NCI-H146 (cell line): ENCODE measurements around the gene IFT122.
"Not testable (repeated sequence)": the region's sequence is repeated elsewhere in the genome, so short reads cannot be mapped to it uniquely, and the experiment has no call there.

ENCODE experiments used
- DNase-seq: peaks from one replicate; lab custom pipeline; 2025; lab: John Stamatoyannopoulos, UW

IFT122 gene

DNA sequence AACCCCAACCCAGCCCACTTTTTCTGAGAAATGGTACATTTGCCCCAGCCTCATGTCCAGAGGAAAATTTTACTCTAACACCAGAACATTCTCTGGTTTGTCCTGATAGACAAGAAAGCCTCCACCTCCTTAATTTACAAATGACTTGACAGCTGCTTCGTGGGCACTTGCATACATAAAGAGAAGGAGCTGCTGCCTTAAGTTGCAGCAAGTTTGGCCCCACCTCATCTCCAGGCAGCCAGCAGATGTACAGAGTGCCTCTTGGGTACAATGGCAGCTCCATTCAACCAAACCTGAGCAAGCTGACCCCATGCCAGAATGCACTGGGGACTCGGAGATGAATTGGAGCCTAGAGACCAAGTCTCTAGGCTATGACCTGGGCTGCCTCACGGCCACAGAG is 96.8 kb downstream of the IFT122 start:
- no peak for DNase-seq

DNA sequence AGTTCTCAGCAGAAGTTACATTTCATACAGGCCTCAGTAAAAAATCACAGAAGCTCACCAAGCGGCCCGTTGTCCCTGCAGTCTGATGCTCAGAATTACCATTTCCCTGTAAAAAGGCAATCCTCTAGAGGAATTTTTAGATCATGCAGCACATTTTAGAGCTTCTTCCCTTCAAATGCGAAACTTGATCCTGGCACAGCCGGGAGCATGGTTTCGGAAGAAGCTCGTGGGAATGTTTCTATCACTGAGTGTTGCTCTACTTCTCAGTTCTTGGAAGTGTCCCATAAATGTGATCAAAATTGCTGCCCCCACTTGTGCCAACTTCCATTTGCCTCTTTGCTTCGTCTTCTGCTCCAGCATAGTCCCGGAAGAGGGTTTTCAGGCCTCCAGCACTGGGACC is 99.2 kb downstream of the IFT122 start:
- no peak for DNase-seq

DNA sequence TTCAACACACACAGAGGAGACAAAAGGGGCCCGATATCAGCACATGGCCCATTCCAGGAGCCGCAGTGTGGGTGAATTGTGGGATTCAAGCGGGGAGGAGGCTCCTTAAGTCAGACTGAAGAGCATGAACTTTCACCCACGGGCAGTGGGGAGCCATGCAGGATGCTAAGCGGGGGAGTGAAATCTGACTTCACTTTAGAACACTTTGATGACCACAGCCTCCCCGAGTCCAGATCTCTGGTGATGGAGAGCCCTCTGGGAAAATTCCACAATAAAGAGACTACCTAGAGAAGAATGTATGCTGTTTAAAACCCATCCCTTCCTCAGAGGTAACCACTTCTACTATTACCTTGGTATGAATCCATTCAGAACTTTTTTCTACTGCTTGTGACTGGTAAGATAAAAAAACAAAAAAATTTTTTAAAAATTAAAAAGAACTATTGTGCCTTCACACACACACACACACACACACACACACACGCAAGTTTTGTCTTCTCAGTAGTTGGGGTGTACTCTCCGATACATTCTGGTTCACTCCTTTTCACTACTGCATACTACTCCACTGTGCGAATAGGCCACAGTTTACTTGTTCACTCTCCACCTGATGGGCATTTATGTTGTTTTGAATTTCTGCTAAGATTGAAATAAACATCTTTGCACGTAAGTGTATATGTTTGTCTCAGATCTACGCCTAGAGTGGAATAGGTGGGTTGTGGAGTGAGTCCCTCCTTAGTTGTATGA is 100.9 kb downstream of the IFT122 start:
- DNase-seq, result no peak

DNA sequence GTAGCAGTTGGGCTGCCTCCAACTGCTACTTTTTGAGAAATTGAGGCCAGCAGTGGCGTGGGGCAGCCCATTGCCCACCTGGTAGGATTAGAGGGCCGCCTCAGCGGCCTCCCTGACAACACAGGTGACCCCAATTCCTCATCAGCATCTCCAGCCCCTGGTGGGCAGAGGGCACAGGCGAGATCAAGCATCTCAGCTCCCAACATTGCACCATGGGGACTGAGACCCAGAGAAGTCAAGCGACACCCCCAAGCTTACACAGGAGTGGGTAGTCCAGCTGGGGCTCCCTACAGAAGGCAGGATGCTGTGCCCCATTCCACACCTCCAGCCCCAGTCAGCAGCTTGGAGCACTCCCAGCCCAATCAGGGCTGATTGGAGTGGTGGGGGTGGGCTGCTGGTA is 102.7 kb downstream of the IFT122 start:
- DNase-seq, result no peak

DNA sequence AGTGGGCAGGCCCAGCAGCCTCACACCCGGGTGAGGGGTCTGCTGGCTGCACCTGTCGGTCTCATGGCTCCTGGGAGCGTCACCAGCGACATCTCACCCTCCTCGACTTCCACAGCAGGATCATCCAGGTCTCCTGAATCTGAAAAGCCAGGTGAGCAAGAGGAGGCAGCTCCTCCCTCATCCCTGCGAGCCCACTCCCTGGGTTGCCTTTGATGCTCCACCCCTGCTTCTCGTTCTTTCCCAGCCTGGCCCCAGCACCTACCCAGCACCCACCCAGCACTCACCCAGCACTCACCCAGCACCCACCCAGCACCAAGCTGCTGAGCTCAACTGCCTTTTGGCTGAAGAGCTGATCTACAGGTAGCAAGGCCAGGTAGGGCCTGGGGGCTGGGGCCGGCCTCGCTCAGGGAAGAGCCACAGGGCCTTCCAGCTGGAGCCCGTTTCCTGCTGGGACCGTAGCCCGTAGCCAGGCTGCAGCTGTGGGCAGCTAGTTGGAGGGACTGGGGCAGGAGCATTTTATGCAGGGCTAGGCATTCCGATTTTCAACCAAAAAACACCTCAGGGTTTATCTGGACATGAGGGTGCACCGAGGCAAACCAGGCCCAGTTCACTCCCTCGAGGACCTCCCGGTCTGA is 103.2 kb downstream of the IFT122 start, which contains the start of gene H1-8:
Gene H1-8 (plus strand): TSS at position 20 of the 635 bp plus-strand sequence. CDS start 44 bp downstream, at position 64.
- DNase-seq, result no peak

DNA sequence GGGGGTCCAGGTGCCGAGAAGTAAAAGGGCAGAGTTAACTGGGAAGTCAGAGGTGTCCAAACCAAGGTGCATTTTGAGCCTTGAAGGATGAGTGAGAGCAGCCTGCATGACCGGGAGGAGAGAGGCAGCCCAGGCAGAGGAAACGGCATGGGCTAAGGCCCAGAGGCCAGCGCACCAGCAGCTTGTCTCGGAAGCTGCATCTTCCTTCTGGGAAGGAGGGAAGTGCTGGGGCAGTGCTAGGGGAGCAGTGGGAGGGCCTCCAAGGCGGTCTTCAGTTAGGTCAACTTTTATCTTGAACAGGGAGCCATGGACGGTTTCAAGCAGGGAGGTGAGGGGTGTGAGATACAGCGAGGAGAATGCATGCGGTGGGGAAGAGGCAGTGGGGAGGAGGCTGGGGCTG is 104.0 kb downstream of the IFT122 start:
- DNase-seq, result no peak

DNA sequence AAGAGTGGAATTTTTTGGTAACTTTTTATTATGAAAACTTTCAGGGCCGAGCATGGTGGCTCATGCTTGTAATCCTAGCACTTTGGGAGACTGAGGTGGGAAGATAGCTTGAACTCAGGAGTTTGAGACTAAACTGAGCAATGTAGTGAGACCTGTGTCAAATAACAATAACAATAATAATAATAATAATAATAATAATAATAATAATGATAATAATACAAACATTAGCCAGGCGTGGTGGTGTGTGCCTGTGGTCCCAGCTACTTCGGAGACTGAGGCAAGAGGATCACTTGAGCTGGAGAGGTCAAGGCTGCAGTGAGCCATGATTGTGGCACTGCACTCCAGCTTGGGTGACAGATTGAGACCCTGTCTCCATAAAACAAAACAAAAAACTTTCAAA is 105.9 kb downstream of the IFT122 start:
- DNase-seq, result not testable (repeated sequence)

DNA sequence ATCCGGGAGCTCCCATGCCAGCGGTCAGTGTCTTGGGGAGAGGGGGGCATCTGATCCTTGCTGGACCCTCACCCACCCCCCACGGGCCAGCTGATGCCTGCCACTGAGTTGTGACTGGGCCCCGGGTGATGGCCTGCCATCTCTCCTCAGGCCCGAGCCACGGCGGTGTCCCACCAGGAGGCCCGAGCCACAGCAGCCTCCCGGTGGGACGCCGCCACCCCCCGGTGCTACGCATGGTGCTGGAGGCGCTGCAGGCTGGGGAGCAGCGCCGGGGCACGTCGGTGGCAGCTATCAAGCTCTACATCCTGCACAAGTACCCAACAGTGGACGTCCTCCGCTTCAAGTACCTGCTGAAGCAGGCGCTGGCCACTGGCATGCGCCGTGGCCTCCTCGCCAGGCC is 107.2 kb downstream of the IFT122 start:
- peak; percentile 49 for DNase-seq

DNA sequence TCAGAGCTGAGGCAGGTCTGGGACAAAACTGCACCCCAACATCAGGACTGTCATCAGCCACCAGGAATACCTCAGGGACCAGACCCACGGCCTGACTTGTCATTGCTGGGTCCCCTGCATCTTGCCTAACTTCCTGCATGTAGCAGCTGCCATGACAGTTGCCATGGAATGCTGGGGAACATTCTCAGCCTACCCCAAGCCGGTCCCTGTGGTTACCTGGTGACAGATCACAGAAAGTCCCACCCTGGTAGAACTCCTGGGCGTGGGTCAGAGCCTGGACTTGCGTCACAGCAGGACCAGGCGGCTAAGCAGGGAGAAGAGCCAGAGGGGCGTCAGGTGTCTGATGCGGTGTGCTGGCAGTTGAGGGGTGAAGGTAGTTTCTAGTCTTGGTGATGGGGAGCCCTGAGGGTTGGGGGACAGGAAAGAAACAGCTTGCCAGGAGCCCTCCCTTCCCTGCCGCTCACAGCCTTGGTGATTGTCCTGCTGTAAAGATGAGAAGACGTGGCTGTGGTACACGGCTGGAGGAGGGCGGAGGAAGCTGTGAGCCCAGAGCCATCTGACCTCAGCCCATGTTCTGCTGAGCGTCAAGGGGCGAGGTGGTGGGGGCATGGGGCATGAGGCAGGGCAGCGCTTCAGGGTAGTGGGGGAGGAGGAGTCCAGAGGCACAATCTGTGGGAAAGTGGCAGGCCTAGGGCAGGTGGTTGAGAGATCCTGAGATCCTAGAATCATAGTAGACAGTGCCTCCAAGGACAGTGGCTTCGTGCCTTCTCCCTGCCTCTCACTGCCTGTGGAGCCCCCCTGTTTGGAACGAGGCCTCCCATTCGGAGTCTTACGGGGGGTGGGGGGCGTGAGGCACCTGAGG is 108.3 kb downstream of the IFT122 start:
- no peak for DNase-seq

DNA sequence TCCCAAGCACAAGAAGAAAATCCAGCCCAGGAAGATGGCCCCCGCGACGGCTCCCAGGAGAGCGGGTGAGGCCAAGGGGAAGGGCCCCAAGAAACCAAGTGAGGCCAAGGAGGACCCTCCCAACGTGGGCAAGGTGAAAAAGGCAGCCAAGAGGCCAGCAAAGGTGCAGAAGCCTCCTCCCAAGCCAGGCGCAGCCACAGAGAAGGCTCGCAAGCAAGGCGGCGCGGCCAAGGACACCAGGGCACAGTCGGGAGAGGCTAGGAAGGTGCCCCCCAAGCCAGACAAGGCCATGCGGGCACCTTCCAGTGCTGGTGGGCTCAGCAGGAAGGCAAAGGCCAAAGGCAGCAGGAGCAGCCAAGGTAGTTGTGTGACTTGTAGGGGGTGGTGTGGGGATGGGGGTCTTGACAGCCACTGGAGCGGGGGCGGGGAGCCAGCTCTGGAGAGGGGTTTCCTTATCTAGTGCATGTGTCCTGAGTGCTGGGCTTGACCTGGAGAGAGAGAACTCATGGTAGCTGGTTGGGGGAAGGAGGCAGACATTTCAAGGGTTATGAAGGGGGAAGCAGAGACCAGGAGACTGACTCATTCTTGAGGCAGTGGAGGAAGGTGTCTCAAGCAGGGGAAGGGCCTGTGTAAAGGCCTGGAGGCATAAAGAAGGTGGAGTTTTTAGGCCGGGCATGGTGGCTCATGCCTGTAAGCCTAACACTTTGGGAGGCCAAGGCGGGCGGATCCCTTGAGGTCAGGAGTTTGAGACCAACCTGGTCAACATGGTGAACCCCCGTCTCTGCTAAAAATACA is 109.2 kb downstream of the IFT122 start:
- no peak for DNase-seq

DNA sequence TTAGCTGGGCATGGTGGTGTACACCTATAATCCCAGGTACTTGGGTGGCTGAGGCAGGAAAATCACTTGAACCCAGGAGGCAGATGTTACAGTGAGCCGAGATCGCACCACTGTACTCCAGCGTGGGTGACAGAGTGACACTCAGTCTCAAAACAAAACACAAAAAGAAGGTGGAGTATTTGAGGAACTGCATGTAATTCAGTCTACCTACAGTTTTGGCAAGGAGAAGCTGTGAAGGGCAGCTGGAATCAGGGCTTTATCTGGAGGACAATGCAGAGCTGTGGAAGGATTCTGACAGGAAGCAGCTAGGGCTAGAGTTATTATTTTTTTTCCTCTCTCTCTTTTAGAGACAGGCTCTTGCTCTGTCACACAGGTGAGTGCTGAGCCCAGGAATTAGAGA is 109.8 kb downstream of the IFT122 start:
- no peak for DNase-seq

DNA sequence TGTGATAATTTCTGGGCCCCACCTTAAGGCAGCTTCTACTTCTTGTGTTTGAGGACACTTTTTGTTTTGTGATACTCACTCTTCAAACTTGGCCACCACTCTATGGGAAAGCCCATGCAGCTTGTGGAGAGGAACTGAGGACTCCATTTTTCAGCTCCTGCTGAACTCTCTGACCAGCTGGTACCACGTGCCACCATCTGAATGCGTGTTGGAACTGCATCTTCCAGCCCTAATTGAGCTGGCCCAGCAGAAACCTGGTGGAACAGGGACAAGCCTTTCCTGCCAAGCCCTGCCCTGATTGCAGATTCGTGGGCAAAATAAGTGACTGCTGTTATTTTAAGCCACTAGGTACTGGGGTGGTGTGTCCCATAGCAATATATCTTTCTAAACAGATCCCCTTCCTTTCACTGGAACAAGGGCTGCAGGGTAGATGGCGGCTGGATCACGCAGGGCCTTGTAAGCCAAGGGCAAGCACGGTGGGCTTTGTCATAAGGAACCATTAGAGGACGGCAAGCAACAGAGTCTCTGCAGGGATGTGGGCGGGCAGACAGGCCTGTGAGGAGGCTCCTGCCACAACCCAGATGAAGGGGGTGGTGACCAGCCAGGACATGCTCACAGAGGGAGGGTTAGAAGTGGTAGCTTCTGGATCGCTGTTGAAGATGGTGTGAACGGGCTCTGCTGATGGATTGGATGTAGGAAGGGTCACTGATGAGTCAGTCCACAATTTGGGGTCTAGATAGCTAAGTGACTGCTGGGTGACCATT is 112.4 kb downstream of the IFT122 start:
- no peak for DNase-seq

DNA sequence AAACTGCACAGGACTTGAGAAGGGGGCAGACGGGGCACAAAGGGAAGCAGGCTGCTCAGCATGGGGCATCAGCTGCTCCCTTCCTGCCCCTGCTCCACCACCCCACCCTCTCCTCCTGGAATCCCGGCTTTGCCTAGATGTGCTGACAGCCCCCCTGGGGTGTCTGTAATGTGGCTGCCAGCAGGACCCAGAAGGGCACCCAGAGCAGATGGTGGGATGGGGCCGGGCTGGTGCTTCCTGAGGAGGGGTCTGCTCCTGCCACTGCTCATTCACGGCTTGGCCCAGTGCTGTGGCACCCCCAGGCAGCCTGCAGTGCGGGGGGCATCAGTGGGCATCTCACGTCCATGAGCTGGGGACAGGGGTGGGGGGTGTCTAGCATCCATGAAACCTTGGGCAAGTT is 113.1 kb downstream of the IFT122 start:
- DNase-seq, result peak; percentile 82

DNA sequence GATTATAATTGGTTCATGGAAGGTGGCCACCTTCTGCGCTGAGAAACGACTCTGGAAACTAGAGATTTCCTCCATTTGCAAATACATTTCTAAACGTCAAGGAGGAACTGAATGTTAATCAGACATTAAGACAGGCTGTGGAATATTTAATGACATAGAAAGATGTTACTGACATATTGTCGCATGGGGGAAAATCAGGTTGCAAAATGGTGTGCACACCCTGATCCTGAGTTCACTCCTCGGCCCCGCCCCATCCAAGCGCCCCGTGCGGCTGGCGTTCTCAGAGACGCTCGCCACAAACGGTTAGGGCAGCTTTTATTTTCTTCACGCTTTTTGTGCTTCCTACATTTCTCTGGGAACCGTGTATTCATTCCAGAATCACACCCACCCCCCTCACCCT is 113.7 kb downstream of the IFT122 start:
- DNase-seq, result no peak

DNA sequence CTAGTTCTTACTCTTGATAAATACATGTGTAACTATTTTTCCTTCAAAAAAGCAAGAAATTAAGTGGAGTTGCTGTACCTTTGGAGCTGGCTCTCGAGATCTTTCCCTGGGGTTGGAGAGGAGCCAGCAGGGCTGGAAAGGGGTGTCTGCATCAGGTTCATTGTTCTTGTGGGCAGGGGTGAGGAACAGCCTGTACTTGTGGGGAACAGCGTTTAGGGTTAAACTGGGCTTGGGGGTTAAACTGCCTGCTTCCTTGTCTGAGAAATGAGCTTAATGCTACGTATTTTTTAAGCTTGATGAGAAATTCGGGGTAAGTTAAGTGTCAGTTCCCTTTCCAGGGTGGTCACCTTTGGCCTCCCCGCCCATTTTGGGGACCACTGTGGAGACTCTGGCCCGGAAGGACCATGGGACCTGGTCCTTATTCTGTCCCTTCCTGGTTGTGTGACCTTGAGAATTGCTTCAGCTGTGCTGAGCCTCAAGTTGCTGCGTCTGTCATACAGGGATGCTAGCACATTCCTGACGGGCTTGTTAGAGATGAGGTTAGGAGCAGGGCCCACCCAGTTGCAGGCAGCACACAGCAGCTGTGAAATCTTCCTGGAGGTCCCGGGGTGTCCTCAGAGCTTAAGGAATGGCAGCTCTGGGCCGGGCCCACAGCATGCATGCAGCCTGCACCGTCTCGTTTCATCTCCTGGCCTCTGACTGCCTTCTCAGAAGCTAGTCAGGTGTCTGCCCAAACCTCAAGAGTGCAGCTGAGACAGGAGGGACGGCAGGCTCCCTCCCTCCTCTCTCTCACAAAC is 114.5 kb downstream of the IFT122 start:
- no peak for DNase-seq

DNA sequence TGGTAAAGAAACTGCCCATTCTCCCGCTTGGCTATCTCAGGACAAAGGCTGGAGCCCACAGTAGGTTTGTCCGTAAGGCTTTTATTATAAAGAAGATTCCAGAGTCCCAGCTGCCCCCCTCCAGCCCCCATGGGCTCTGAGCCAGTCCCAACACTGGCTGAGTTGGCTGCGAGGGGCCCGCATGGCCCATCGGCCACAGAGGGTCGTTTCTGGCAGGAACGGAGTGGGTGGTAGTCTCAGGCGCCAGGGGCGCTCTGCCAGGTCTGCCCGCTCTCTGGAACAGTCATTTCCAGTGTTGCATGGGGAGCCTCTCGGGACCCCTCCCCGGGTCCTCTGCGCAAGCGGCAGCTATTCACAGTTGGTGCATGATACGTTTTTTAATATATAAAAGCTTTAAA is 115.1 kb downstream of the IFT122 start:
- DNase-seq, result no peak

DNA sequence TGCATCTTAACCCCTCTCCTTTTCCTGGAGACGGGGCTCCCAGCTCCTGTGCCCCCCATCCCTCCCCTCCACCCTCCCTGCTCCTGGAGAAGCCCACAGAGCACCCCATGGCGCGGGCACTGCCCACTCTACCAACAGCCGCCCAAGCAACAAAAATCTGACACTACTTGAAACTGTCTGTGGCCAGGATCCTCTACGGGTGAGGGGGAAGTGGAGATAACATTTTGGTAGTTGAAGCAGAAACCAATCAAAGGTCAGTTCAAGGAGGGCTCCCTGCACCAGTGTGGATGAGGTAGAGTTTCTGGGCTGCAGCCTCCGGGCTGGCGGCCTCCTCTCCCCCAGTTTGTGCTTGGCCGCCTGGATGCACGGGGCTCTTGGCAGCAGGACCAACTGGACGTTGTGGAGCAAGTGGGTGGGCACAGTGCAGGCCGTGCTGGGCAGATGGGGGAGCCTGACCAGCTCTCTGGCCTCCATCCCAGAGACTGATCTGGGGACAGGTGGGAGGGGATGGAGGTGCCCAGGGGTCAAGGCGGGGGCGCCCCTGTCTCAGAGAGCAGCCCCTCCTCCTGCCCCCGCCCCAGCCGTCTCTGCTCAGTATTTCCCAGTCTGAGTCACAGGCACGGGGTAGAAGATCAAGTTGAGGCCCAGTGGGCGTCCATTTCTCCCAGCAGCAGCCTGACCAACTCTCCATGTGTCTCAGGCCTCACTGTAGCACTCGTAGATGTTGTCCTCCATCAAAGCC is 115.8 kb downstream of the IFT122 start:
- DNase-seq, result no peak

DNA sequence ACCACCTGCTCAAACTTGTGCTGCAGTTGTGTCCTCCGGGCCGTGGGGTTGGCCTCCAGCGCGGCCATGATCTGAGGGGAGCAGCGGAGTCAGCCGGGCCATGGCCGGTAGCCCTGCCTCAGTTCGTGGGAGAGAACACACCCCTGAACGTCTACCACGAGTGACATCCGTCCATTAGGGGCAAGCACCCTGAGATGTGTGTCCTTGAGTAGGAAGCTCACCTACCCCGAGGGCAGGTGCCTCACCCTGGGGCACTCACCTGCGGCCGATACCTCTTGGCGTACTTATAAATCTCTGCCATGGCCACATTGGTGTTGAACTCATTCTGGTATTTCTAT is 116.3 kb downstream of the IFT122 start:
- no peak for DNase-seq

DNA sequence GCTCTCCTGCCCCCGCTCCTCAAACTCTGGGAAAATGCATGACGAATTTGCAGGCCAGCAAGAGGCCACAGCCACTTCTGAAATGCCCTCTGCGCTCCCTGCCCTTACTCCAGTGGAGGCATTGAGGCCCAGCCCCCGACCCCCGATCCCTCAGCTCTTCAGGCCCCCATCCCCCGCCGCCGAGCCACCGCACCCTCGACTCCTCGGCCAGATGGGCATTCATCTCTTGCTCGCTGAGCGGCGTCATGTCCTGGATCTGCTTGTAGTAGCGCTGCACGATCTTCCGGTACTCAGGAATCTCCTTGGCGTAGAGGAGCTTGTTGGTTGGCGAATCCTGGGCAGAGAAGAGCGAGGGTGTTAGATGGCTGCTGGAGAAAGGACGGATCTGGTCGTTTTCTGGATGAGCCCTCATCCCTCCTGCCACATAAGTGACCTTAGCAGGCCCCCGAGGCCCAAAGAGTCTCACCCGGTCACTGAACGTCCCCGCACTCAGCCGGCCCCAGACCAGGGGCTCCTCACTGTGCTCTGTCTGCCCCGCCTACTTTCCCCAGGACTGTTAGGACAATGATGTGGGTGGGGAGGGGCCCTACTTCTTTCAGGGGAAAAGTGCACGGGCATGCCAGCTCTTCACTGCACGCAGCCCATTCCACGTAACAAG is 117.0 kb downstream of the IFT122 start:
- DNase-seq, result no peak
